GM18517 (cell line): ENCODE measurements around the gene EDDM3A.
"Not testable (repeated sequence)": the region's sequence is repeated elsewhere in the genome, so short reads cannot be mapped to it uniquely, and the experiment has no call there.

Experiments
- ATAC-seq: cut with Tn5 transposase; IDR thresholded peaks from one replicate; pipeline ENCODE4 v1.9.1; 2021; ENCODE audit warnings: mild to moderate bottlenecking, moderate library complexity; ENCODE audit not compliant: unreplicated experiment

EDDM3A gene

DNA sequence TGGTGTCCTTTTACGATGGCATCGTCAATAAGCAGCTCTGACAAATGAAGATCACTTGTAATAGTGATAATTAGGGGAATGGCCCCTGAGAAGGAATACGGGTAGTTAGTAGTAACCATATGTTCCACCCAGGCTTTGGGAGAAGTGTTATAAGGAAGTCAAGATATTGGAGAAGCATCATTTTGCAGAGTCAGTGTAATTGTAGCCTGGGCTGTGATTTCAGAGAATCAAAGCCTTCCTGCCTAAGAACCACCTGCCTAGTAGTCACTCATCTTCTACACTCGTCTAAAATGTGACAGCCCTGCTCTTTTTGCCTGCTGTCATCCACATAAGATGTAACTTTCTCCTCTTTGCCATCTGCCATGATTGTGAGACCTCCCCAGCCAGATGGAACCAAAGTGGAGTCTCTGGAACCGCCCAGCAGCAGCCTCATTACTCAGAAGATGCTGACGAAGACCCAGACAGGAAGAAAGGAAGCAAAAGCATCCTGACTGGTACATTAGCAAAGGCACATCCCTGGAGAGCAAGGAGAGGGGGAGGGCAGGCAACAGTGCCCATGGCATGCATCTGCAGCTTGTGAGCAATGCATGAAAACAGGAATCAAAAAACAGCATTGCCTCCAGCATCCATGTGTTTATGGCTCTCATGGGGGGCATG, 12.6 kb upstream of the EDDM3A start:
- ATAC-seq = no peak

DNA sequence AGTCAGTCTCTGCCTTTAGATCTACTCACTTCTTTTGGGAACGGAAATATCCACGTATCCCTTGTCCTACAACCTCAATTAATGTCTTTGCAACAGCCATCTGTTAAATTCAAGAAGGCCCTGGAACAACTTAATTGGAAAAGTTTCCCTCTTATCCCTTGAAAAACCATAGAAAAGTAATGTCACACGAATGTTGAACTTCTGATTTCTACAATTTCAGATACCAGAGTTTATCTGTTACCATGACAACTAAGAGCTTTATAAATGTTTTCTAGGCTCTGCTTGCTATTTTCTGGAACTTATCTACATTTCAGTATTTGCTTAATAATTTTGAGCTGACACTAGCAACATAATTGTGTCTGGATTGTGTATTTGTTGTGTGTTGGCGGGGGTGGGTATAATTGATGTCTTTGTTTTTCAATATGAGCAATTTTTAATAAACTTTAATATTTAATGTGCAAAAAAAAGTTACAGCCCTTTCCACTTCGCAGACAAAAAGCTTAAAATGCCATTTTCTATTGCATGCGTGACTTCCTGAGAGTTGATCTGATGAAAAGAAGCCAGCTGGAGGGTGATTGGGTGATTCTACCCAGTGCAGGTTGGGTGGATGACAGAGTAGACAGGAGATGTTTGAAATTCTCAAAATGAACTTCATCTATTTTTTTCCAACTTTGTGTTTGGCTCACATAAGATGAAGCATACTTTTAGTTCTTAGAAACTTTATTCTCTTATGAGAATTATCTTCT, 11.8 kb upstream of the EDDM3A start:
- ATAC-seq = no peak

DNA sequence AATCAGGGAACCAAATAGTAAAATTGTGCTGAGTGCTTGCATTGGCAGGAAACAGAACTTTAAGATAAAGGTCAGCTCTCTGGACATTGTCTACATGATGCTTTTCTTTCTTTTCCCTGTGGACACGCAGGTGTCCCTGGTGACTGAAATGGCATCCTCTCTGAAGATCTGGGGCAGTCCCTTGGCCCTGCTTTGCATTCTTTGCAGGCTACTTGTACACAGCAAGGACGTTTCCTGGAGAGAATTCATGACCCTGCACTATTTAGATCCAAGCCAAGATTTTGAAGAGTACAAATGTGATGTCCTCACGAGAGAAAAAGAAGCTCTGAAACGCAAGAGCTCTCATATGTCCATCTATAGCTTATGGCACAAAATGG, 11.3 kb upstream of the EDDM3A start:
- no peak for ATAC-seq

GRCh38 chr14:20738292-20738691, 7.4 kb upstream of the EDDM3A start:
- not testable (repeated sequence) for ATAC-seq

GRCh38 chr14:20742132-20742531, 3.6 kb upstream of the EDDM3A start:
- no peak for ATAC-seq

DNA sequence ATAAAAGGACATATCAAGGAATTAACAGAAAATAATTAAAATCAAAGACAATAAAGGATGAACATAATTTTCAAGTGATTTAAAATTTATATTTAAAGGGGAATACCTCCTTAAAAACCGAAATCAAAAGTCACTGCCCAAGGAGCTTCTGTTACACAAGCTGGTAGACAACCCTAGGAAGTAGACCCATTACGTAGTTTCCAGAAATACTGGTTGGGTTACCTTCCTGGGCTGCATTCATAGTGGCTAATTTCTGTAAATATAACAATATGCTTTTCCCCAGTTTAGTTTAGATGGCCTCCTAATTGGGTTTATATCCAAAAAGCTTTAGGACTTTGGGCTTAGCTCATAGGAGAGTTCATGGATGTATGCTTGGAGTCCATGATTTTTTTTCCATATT, 2.1 kb upstream of the EDDM3A start:
- no peak for ATAC-seq

DNA sequence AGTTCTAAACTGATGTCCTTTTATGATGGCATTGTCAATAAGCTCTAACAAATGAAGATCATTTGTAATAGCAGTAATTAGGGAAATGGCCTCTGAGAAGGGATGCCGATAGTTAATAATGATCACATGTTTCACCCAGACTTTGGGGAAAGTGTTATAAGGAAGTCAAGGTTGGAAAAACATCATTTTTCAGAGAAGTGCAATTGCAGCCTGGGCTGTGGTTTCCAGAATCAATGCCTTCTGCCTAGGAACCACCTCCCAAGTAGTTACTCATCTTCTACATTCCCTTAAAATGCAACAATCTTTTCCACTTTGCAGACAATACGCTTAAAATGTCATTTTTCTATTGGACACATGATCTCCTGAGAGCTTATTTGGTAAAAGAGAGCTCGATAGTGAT, 879 bp downstream of the EDDM3A start:
- no peak for ATAC-seq

DNA sequence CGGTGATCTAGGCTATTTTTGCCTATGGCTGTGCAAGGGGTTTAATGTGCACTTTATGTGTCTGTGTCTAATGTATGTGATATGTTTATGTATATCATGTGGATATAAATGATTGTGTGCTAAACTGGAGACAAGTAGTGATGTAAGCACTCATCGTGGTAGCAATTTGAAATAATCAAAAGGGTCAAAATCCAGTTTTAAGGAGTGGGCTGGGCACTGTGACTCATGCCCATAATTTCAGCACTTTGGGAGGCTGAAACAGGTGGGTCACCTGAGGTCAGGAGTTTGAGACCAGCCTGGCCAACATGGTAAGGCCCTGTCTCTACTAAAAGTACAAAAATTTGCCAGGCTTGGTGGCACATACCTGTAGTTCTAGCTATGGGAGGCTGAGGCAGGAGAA, 2.8 kb downstream of the EDDM3A start:
- no peak for ATAC-seq

DNA sequence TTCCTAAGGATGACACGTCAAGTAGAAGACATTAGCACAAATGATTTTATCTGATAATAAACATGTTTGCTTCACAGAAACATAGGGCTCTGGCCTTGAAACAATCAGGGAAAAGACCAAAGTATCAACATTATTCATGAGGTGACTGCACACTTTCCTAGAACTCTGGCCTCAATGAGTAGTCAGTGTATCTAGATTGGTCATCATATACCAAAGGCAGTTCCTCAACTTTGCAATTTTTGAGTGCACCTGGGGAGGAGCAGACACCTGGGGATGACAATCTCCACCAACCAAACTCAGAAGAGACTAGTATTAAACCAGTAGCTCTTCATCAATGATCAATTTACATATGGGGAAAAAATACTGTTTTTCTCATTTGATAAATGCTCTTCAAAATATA, 4.5 kb downstream of the EDDM3A start:
- no peak for ATAC-seq

DNA sequence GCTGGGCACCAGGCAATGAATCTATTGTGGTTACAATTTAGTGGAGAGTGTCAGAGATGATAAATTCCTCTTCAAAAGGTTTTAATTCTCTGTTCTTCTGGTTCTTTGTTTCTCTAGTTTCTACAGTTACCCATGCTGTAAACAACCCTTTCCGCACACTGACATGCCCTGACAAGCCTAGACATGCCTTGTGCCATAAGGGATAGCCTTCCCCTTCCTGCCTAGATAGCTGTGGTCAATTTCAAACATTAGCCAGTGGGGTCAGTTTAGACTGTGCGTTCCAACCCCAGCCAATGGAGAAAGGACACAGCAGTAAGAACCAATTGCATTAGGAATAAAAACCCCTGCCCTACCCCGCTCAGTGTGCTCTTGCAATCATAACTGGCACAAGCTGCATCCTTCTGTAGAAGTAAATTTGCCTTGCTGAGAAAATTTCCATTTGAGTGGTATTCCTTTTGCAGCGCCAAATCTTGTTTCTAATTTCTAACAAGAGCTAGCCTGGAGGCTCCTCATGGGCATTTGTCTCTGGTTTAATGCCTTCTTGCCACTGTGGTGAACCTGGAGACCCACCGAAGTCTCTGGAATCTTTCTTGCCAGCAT, 6.4 kb downstream of the EDDM3A start:
- ATAC-seq = no peak

GRCh38 chr14:20754308-20754707, 8.6 kb downstream of the EDDM3A start:
- no peak for ATAC-seq

DNA sequence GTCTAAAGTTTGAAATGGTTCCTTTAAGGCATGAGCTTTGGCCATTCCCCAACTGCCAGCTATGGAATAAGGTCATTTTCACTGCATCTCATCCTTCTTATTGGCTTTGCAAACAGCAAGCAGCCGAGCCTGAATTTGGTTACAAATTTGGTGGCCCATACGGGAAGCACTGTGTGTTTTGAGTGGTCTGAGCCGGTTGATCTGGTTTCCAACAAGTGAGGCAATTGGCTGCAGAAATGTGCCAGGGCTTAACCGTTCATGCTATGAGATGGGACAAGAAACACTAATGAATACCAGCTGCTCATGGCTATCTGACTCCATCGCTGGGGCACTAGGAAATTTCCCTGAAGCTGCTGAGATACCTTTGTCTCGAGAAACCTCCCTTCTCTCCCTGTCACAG, 9.3 kb downstream of the EDDM3A start:
- no peak for ATAC-seq

DNA sequence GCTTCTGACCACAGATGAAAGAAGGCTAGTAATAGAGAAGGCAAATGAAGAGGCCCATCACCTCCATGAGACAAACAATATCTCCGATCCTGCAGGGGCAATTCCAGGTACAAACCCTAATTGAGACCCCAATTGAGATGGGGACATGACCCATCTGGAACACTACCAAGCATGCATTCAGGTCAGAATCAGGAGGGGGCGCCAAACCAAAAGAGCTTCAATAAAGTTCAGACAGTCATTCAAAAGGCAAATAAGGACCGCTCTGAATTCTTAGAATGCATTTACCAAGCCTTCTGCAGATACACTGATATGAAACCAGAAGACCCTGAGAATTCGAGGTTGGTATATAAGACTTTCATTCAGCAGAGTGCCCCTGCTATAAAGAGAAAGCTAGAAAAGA, 12.3 kb downstream of the EDDM3A start:
- no peak for ATAC-seq

DNA sequence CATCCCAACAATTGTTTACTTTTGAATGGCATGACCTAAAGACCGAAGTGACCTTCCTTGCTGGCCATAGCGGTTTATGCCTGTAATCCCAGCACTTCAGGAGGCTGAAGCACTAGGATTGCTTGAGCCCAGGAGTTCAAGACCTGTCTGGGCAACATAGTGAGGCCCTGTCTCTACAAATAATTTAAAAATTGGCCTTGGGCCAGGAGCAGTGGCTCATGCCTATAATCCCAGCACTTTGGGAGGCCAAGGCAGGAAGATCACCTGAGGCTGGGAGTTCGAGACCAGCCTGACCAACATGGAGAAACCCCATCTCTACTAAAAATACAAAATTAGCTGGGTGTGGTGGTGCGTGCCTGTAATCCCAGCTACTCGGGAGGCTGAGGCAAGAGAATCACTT, 13.8 kb downstream of the EDDM3A start:
- not testable (repeated sequence) for ATAC-seq

GRCh38 chr14:20760950-20761349, 15.3 kb downstream of the EDDM3A start:
- ATAC-seq = no peak

- ATAC-seq = no peak
Observed at GRCh38 chr14:20768593-20768892, 22.9 kb downstream of the EDDM3A start.

DNA sequence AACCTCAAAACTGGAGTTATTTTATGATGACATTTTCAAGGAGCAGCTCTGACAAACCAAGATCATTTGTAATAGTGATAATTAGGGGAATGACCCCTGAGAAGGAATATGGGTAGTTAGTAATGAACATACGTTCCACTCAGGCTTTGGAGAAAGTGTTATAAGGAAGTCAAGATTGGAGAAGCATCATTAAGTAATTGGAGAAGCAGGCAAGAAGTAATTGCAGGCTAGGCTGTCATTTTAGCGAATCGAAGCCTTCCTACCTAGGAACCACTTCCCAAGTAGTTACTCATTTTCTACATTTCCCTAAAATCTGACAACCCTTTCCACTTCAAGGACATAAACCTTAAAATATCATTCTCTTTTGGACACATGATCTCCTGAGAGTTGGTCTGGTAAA, 23.7 kb downstream of the EDDM3A start:
- ATAC-seq = no peak

DNA sequence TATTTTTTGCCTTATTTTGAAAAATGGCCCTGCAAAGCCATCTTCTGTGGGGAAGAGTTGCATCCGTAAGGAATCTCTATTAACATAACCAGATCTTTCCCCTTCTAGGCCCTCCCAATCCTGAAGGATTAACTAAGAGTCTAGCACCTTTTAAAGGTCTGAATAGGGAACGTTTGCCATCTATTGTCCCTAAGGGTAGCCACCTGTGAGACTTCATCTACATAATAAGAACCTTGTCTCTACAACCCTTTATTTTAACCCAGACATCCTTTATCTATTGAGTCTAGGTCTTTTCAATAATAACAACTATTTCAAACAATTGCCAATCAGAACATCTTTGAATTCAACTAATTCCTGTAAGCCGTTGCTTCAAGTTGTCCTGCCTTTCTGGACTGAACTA, 27.0 kb downstream of the EDDM3A start:
- no peak for ATAC-seq

GRCh38 chr14:20774258-20774824, 28.7 kb downstream of the EDDM3A start:
- no peak for ATAC-seq

DNA sequence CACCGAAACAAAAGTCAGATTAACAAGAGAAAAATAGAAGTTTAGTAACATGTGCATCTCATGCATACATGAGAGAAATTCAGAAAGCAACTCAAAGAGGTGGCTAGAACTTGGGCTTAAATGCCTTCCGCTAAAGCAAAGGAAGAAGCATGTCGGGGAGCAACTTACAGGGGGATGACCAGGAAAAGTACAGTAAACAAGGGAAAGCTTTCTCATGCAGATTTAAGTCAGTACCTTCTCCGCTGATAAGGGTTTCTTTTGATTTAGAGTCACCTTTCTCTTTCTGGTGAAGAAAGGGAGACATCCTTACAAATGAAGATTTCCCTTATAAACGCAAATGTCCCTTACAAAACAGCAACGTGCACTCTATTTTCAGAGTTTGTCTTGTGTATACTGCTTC, 29.4 kb downstream of the EDDM3A start:
- ATAC-seq = no peak

DNA sequence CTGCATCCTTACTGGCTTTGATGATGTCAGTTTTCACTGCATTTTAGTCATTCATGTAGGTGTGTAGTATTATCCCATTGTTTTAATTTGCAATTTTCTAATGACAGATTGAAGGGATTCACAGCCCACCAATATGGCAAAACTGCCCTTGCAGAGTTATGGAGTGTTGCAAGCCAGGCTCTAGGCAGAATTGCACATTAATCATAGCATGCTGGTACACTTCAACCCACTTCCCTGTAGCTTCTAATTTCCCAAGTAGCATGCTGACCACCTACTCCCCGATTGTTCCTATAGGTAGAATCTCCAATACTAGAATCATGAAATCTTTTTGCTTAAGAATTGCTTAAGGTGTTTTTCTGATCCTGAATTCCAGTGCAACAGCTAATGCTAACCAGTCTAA, 30.2 kb downstream of the EDDM3A start:
- ATAC-seq = no peak

DNA sequence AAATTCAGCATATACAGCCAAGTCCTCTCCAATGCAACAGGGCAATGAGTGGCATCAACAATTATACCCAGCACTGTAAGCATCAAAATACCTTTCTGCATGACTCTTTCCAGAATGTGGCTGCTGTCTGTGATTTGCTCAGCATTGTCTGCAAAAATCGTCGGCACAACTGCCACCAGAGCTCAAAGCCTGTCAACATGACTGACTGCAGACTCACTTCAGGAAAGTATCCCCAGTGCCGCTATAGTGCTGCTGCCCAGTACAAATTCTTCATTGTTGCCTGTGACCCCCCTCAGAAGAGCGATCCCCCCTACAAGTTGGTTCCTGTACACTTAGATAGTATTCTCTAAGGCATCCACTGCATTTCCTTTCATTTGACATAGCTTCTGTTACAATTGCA, 36.1 kb downstream of the EDDM3A start:
- ATAC-seq = no peak
